Activated gamma-delta T cell treated with anti-CD3 and anti-CD28 coated beads, Interleukin-2, amount 50 U/mL, for 16 hours (primary cell): ENCODE data around the gene MPZL3.
A peak's percentile ranks its signal among the peaks of the same experiment; 100 is the strongest.

Experiments used
- DNase-seq: peaks from one replicate; pipeline ENCODE4 v3.0.0-alpha.2; 2020; ENCODE audit warnings: low read depth

MPZL3 gene

GRCh38 chr11:118232659-118233058 lies 19.5 kb downstream of the MPZL3 start:
- DNase-seq = peak; percentile 28

- no peak for DNase-seq
Measured at GRCh38 chr11:118231461-118231860, 20.7 kb downstream of the MPZL3 start.

- peak; percentile 39 for DNase-seq
Measured at GRCh38 chr11:118230088-118230487, 22.1 kb downstream of the MPZL3 start.

- no peak for DNase-seq
Measured at GRCh38 chr11:118229274-118229847, 22.8 kb downstream of the MPZL3 start.

GRCh38 chr11:118227865-118228785 lies 24.0 kb downstream of the MPZL3 start:
- no peak for DNase-seq

- no peak for DNase-seq
Measured at GRCh38 chr11:118226781-118227180, 25.4 kb downstream of the MPZL3 start.

- DNase-seq = no peak
Measured at GRCh38 chr11:118226296-118226695, 25.9 kb downstream of the MPZL3 start.

GRCh38 chr11:118224511-118225188 lies 27.5 kb downstream of the MPZL3 start, which contains the start of gene JAML:
Gene JAML, minus strand, starts transcription at chr11:118225011. Its CDS starts 10,145 bp downstream, at chr11:118214866.
- peak; percentile 34 for DNase-seq

- DNase-seq = no peak
Measured at GRCh38 chr11:118223992-118224391, 28.2 kb downstream of the MPZL3 start.

GRCh38 chr11:118223570-118223969 lies 28.6 kb downstream of the MPZL3 start:
- no peak for DNase-seq

- DNase-seq = no peak
Measured at GRCh38 chr11:118222437-118222836, 29.7 kb downstream of the MPZL3 start.

- DNase-seq = no peak
Measured at GRCh38 chr11:118221419-118221818, 30.7 kb downstream of the MPZL3 start.

- DNase-seq = no peak
Measured at GRCh38 chr11:118219732-118220131, 32.4 kb downstream of the MPZL3 start.

- no peak for DNase-seq
Measured at GRCh38 chr11:118219244-118219643, 32.9 kb downstream of the MPZL3 start.

- no peak for DNase-seq
Measured at GRCh38 chr11:118217575-118217974, 34.6 kb downstream of the MPZL3 start.

- DNase-seq = peak; percentile 41
Measured at GRCh38 chr11:118216621-118217481, 35.3 kb downstream of the MPZL3 start.

GRCh38 chr11:118215765-118216164 lies 36.4 kb downstream of the MPZL3 start:
- no peak for DNase-seq

GRCh38 chr11:118215262-118215661 lies 36.9 kb downstream of the MPZL3 start:
- DNase-seq = no peak

GRCh38 chr11:118214210-118214914 lies 37.8 kb downstream of the MPZL3 start:
- no peak for DNase-seq

GRCh38 chr11:118213781-118214180 lies 38.4 kb downstream of the MPZL3 start:
- no peak for DNase-seq

GRCh38 chr11:118213201-118213600 lies 39.0 kb downstream of the MPZL3 start:
- DNase-seq = no peak
